ENCODE results near the gene ROBO1.
"Not testable (repeated sequence)": the region's sequence is repeated elsewhere in the genome, so short reads cannot be mapped to it uniquely, and the experiment has no call there.

The ROBO1 gene

DNA sequence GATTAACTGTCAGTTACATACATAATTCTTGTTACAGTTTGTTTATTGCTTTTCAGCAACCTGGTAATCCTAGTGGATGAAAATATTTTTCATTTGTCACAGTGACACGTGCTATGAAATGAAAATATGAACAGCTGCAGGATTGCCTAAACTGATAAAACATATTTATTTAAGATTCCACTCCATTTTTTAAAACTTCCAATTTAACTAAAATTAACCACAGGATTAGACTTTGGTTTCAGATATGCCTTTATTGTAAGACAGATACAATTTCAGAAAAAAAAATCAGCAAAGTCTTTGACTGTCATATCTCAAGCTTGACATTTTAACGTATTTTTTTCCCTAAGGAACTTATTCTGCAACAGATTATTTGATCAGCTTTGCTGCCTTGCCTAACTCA, 550.7 kb downstream of the ROBO1 start:
- DNase-seq = no peak

DNA sequence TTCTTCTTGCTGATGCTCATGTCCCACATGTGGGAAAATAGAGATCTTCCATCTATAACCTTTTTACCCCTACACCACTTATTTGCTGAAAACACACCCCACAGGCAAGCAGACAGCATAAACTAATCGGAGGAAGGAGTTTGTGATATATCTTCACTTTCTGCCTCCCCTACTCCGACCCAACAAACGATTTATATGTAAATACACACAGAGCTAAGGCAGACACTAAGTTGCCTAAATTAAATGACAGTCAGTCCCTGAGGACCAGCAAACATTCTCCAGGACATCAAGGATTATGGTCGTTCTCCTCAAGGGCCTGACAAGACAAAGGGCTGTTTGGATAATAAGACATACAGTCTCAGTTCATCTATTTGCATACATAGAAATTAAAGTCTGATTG, 552.5 kb downstream of the ROBO1 start:
- DNase-seq = no peak

- DNase-seq = no peak
These were observed 556.0 kb downstream of the ROBO1 start for GRCh38 chr3:79211586-79212359.

DNA sequence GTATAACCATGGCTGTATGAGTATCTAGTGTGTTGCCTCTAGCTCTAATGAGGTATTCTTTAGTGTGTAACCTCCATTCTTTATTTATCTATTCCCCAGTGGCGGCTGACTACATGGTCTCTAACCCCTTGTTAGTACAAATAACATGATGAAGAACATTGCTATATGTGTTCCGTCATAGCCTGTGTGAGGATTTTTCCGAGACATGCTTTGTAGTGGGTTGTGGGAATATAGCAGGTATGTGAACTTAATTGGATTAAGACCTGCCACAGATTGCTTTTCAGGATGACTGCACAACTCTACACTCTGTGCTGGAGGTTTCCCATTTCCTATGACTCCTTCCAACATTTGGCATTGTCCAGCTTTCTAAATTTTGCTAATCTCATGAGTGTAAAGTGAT, 563.4 kb downstream of the ROBO1 start:
- DNase-seq = no peak

GRCh38 chr3:79203144-79203519, 564.7 kb downstream of the ROBO1 start:
- no peak for DNase-seq

DNA sequence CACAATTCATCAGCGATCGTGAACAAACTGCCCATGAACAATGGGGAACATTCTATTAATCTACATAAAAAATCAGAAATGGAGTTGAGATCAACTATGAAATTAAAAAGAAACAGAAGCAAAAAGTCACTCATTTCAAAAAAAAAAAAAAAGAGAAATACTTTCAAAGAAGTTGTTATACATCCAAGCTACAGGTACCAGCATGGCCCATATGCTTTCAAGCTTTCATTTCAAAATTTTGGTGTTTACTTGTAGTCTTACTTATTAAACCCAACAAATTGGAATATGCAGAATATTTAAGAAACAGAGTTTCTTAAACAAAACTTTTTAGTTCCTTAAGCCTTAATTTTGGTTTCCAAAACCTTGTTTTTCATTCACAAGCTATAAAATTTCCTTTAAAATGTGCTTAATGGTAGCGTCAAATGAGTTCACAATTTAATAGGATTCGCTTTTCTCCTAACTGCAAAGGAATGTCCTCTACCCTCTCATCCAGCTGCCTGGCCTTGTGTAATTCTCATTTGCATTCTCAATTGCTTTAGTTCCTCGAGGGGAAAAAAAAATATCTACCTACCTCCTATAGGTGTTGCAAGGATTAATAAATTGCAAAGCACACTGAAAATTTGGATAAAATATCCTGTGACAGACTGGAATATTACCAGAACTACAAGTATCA, 565.2 kb downstream of the ROBO1 start:
- no peak for DNase-seq

DNA sequence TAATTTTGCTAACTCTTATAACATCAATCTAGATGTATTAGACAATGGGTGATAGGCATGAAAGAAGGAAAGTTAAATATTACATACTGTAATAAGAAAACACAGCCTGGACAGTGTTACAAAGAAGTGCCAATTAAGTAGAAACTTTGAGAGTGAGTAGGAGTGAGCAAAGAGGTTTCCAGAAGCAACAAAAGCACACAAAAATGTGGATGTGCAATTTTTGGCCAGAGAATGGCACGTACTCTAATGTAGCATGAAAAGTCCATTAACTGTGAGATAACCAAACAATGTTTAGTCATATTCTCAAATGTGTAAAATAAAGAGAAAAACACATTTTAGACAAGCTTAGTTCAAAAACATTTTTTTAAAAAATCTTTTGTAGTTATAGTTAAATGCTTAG, 567.3 kb downstream of the ROBO1 start:
- no peak for DNase-seq

DNA sequence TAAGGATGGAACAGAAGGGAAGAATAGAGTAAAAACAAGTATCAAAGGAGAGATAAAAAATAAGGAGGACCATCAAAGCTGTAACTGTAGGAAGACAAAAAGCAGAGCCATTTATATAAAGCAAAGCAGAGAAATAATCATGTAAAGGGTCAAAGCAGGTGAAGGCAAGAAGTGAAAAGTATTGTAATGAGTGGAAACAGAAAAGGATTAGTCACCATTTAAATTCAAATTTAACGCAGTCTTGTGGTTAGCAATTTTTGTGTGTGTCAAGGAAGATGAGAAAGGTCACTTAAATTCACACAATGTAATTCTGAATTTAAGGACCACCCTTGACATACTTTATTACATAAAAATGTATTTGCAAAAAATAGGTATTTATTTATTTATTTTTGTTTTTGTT, 567.8 kb downstream of the ROBO1 start:
- no peak for DNase-seq

DNA sequence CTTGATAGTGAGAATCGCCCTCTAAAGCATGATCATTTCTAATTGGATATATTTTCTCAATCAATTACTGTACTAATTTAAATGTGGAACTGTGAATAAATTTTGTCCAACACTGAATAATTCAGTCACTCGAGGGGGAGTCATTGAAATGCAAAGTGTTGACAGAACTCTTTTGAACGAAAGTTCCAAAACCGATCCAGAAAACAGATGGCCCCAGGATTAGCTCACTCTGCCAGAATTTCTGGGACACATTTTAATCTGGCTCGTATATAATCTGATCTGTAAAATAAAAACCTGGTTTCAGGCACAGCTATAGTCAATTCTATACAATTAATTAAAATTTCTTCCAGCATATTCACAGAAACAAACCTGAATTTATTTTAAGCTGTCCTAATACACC, 580.4 kb downstream of the ROBO1 start:
- DNase-seq = no peak

DNA sequence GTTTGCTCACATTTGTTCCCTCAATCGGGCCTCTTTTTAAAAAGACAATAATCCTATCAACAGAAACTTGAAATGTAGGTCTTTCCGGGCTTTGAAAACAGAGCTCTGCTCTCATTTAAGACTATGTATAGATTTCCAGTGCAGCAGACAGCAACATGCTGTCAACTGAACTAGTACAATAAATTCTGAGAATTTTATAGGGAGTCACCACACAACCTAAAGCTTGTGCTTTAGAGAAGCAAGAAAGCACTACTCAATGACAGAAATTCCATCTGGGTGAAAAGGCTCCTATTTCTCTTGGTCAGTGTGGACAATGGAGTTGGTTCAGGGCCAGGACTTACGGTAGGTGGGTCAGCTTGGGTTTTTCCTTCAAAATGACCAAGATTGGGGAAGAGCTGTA, 583.5 kb downstream of the ROBO1 start:
- no peak for DNase-seq

DNA sequence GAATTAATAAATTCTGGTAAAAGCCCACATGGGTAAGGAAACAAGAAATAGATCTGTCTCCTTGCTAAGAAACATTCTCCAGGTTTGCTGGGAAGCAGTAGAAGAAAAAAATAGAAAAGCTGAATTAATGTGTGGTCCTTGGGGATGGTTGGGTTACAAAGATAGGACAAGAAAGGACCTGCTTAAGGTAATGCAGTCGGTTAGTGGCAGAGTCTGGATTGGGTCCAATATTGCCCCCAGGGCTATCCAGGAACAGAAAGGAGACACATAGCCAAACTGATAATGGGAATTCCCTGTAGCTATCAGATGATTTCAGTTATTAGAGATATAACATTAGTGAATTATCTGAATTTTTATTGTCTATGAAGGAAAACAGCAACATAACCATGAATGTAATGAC, 584.3 kb downstream of the ROBO1 start:
- no peak for DNase-seq

GRCh38 chr3:79178471-79179180, 589.2 kb downstream of the ROBO1 start:
- no peak for DNase-seq

DNA sequence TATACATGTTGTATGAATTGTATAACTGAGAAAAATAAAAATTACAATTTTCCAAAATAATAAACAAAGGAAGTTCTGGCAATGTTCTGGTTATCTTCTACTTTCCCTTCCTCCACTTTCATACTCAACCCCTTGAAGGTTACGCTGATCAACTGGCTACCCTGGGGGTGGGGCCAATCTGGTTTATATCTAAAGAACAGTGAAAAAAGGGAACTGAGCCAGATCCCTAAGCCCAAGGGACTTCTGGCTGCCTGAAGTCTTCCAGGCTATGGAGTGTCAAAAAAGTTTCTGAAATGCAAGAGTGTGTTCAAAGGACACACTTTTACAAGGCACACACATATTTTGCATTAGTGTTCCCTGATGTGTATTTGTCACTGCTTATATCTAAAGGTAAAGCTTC, 591.9 kb downstream of the ROBO1 start:
- no peak for DNase-seq

- DNase-seq = not testable (repeated sequence)
These were observed 594.5 kb downstream of the ROBO1 start for GRCh38 chr3:79173259-79173658.

DNA sequence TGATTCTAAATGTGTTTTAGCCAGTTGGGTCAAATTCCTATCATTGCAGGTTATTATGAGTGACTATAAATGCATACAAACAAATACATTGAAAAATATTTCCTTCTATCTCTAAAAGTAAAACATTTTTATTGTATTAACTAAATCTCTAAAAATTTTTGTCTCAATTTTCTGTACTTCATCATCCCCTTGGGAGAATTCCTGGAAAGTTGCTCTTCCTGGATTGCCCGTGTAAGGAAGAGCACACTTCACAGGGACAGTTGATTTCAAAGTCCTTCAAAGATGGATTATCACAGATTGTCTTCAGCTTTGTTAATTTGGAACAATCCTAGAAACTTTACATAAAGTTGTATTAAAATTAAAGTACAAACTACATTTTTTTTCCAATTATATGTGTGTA, 595.6 kb downstream of the ROBO1 start:
- DNase-seq = no peak

GRCh38 chr3:79170021-79170420, 597.8 kb downstream of the ROBO1 start:
- DNase-seq = no peak

DNA sequence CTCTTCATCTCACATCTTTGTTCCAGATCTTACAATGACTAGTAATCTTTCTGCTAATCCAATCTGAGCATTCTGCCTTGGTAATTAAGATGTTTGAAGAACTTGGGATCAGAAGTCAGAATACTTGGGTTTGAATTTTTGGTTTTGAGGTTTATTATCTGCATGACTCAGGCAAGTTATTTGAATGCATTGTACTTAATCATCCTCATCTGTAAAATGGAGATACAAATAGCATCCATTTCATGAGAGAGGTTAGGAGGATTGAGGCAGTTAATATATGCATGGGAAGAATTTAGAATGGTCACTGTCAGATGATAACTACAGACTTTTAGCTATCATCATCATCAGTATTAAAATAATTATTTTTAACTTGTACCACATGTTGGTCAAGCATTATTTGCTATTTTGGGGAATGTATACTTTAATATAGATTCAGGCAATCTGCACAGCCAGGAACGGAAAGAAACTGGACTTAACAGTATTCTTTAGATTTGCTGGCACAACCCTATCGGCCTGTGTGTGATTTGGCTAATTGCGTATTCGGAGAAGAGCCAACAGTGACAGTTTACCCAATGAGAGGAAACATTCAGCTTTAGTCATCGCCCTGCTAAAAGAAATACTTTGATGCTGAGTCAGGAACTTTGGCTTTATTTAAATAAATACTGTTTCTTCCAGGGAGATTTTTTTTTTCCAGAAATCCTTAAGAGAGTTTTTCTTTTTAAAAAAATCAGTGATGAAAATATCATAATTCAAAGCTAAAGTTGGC, 600.0 kb downstream of the ROBO1 start:
- DNase-seq = no peak

- DNase-seq = no peak
These were observed 605.1 kb downstream of the ROBO1 start for GRCh38 chr3:79162653-79163052.

GRCh38 chr3:79161941-79162340, 605.9 kb downstream of the ROBO1 start:
- no peak for DNase-seq

- DNase-seq = no peak
These were observed 607.4 kb downstream of the ROBO1 start for GRCh38 chr3:79160421-79160820.

DNA sequence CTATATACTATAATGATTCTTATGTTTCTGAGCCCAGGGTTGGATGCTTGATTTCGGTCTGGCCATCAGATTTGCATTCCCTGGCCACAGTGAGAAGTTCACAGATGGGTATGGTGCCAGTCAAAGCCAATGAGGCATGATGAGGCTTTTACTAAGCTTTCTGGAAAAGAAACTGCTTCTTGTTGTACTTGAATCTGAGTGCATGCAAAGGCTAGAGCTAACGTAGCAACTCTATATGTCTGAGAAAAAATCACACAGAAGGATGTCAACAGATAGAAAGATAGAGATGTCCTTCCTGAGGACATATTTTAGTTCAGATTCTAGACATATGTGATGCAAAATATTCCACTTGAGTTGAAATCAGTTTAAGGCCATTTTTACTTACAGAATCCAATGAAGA, 608.1 kb downstream of the ROBO1 start:
- DNase-seq = no peak

- DNase-seq = no peak
These were observed 610.6 kb downstream of the ROBO1 start for GRCh38 chr3:79157191-79157590.

- DNase-seq = no peak
These were observed 612.9 kb downstream of the ROBO1 start for GRCh38 chr3:79154865-79155264.
